MV-4-11 (cell line): ENCODE results near the gene DNAAF2.
"Not testable (repeated sequence)": the region's sequence is repeated elsewhere in the genome, so short reads cannot be mapped to it uniquely, and the experiment has no call there.

ENCODE experiments used
- DNase-seq: peaks from one replicate; lab custom pipeline; 2025; lab: John Stamatoyannopoulos, UW

The DNAAF2 gene

GRCh38 chr14:49584981-49585640, 49.9 kb downstream of the DNAAF2 start:
- DNase-seq = not testable (repeated sequence)

GRCh38 chr14:49584058-49584457, 51.0 kb downstream of the DNAAF2 start:
- no peak for DNase-seq

- DNase-seq = no peak
Observed at GRCh38 chr14:49583629-49584028, 51.4 kb downstream of the DNAAF2 start.

- DNase-seq = peak; percentile 14
Observed at GRCh38 chr14:49582113-49582977, 52.7 kb downstream of the DNAAF2 start.

- peak; percentile 22 for DNase-seq
Observed at GRCh38 chr14:49581209-49582112, 53.6 kb downstream of the DNAAF2 start.

- no peak for DNase-seq
Observed at GRCh38 chr14:49579841-49580240, 55.2 kb downstream of the DNAAF2 start.

GRCh38 chr14:49578141-49578540, 56.9 kb downstream of the DNAAF2 start:
- DNase-seq = no peak
